ENCODE measurements around the gene AP1B1. TPM values are rescaled to one million over a fixed set of nuclear protein-coding genes. Genes with fewer than 3 reads are reported as not detected.

AP1B1 gene
- total and polyA plus RNA-seq, 7 donors, result 33.1 to 83.2 (median 43.6) TPM

GRCh38 chr22:29291215-29291614 is 97.2 kb downstream of the AP1B1 start:
- no peak for DNase-seq
- TF ChIP-seq POLR2AphosphoS5 (IDR thresholded peaks at IDR 0.05) (no peak), CTCF (IDR thresholded peaks at IDR 0.05) (no peak), POLR2A (IDR thresholded peaks at IDR 0.05) (no peak), EP300 (IDR thresholded peaks at IDR 0.05) (no peak)
- Histone ChIP-seq H3K27ac (no peak overlapping the region), H3K36me3 (peaks cover 34 to 100% (median 85%) of the 10 kb centered on the region in 4 donors), H3K4me1 (peaks cover 0 to 16% (median 6%) of the 10 kb centered on the region in 4 donors), H3K27me3 (no peaks in the 10 kb centered on the region), H3K4me3 (no peak overlapping the region), H3K9me3 (no peaks in the 10 kb centered on the region)
- intact Hi-C loops (cut with DNase I), result no loop called here
- WGBS, 2 donors, result 84% methylated on average over 7 of the region's 7 CpGs

- H3K36me3 ChIP-seq, result peaks cover 24 to 100% (median 82%) of the 10 kb centered on the region in 4 donors
- intact Hi-C loops (cut with DNase I), result no loop called here
- H3K9me3 ChIP-seq, result no peaks in the 10 kb centered on the region
- H3K27me3 ChIP-seq, result no peaks in the 10 kb centered on the region
- WGBS, 2 donors, result 67 to 77% methylated on average over 5 of the region's 5 CpGs
- H3K4me3 ChIP-seq, result no peak overlapping the region
- H3K4me1 ChIP-seq, result peaks cover 0 to 16% (median 6%) of the 10 kb centered on the region in 4 donors
- DNase-seq, result no peak
- no peak overlapping the region for H3K27ac ChIP-seq
- TF ChIP-seq CTCF (IDR thresholded peaks at IDR 0.05) (no peak), POLR2A (IDR thresholded peaks at IDR 0.05) (no peak), EP300 (IDR thresholded peaks at IDR 0.05) (no peak), POLR2AphosphoS5 (IDR thresholded peaks at IDR 0.05) (no peak)
These were observed 98.3 kb downstream of the AP1B1 start for GRCh38 chr22:29290061-29290460.

- Histone ChIP-seq H3K9me3 (no peaks in the 10 kb centered on the region), H3K27me3 (no peaks in the 10 kb centered on the region), H3K4me1 (peaks cover 0 to 16% (median 6%) of the 10 kb centered on the region in 4 donors), H3K36me3 (peaks cover 30 to 100% (median 83%) of the 10 kb centered on the region in 4 donors), H3K27ac (no peak overlapping the region), H3K4me3 (no peak overlapping the region)
- intact Hi-C loops (cut with DNase I), result no loop called here
- no peak for DNase-seq
- WGBS, 2 donors, result 54 to 57% methylated on average over 2 of the region's 2 CpGs
- TF ChIP-seq CTCF (IDR thresholded peaks at IDR 0.05) (no peak), POLR2A (IDR thresholded peaks at IDR 0.05) (no peak), POLR2AphosphoS5 (IDR thresholded peaks at IDR 0.05) (no peak), EP300 (IDR thresholded peaks at IDR 0.05) (no peak)
These were observed 99.5 kb downstream of the AP1B1 start for GRCh38 chr22:29288837-29289236.

GRCh38 chr22:29284196-29284595 is 104.2 kb downstream of the AP1B1 start:
- Histone ChIP-seq H3K9me3 (no peaks in the 10 kb centered on the region), H3K4me3 (no peak overlapping the region), H3K27me3 (no peaks in the 10 kb centered on the region), H3K4me1 (peaks cover 0 to 7% (median under 1%) of the 10 kb centered on the region in 4 donors), H3K27ac (no peak overlapping the region), H3K36me3 (peaks cover 46 to 100% (median 88%) of the 10 kb centered on the region in 4 donors)
- no peak for TF ChIP-seq EP300 (IDR thresholded peaks at IDR 0.05)
- no peak for TF ChIP-seq POLR2A (IDR thresholded peaks at IDR 0.05)
- TF ChIP-seq POLR2AphosphoS5 (IDR thresholded peaks at IDR 0.05), result no peak
- no peak for TF ChIP-seq CTCF (IDR thresholded peaks at IDR 0.05)
- no peak for DNase-seq
- intact Hi-C loops (cut with DNase I), result no loop called here
- WGBS, 2 donors, result 94 to 99% methylated on average over 3 of the region's 3 CpGs

GRCh38 chr22:29277927-29278326 is 110.4 kb downstream of the AP1B1 start:
- no peaks in the 10 kb centered on the region for H3K27me3 ChIP-seq
- peaks cover 0 to 43% (median 29%) of the 10 kb centered on the region in 4 donors for H3K4me1 ChIP-seq
- H3K9me3 ChIP-seq, result no peaks in the 10 kb centered on the region
- H3K36me3 ChIP-seq, result peaks cover 37 to 99% (median 79%) of the 10 kb centered on the region in 4 donors
- TF ChIP-seq POLR2AphosphoS5 (IDR thresholded peaks at IDR 0.05), result no peak
- TF ChIP-seq POLR2A (IDR thresholded peaks at IDR 0.05), result no peak
- no peak for TF ChIP-seq EP300 (IDR thresholded peaks at IDR 0.05)
- no peak for TF ChIP-seq CTCF (IDR thresholded peaks at IDR 0.05)
- WGBS, 2 donors, result 85 to 87% methylated on average over 1 of the region's 1 CpG
- H3K4me3 ChIP-seq, result no peak overlapping the region
- intact Hi-C loops (cut with DNase I), result no loop called here
- no peak for DNase-seq
- peak overlapping the region in 1 of 4 donors; percentile 6 for H3K27ac ChIP-seq
